ENCODE data around the gene MAN2B2. TPM values are rescaled to one million over a fixed set of nuclear protein-coding genes. Genes with fewer than 3 reads are reported as not detected.

The MAN2B2 gene
- total and polyA plus RNA-seq, 9 of the 15 experiments (the other 6 are each of a cell fraction or from before 2014, with no cell fraction given): 0.21 to 8.8 (median 3.7) TPM

DNA sequence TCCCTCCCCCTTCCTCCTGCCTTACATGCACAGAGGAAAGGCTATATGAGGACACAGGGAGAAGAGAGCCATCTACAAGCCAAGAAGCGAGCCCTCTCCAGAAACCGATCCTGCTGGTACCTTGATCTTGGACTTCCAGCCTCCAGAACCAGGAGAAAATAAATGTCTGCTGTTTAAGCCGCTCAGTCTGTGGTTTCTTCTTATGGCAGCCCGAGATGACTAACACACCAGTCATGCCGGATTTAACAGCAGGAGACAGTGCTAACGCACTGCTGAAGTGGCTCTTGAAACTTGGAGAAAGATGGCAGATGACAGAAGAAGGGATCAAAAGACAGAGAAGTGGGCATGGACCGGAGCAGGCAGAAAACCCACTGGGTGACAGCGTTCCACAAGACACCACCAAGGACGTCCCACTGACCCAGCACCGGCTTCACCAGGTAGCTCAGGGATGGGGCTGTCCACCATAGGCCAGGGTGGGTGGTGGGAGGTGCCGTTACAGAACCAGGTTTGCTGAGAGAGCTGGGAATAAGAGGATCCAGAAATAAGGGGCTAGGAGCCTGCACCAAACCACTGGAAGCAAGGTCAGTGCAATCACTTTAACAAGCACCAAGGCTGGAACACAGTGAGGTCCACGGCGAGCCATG lies 6.2 kb upstream of the MAN2B2 start:
- peak; percentile 26; the same call in 2 of the 3 replicates for ATAC-seq
- peaks cover 6 to 13% of the 10 kb centered on the region in 2 experiments; a peak in 4 of 5 replicates for H3K4me1 ChIP-seq (replicated peaks in 1 of 2; ENCODE audit: control insufficient read depth in 2 of 2, insufficient read depth in 2 of 2, low read length in 2 of 2)
- H2AFZ ChIP-seq (ENCODE audit: low read depth, low read length): no peak overlapping the region
- peaks cover 7 to 59% of the 10 kb centered on the region in 2 experiments for H3K27me3 ChIP-seq (ENCODE audit: control insufficient read depth in 2 of 2, insufficient read depth in 2 of 2, low read length in 2 of 2)
- ChIA-PET CTCF (ENCODE audit: low intra/inter-chr PET ratio) (no interaction called here), POLR2A (interaction anchor here (1.1 kb wide), 1 partner anchor 22 kb away, joined by 3 read pairs; no protein-coding TSS in a partner anchor)
- no peak for FAIRE-seq
- H4K20me1 ChIP-seq (replicated peaks; ENCODE audit: control insufficient read depth, insufficient read depth, low read length): no peaks in the 10 kb centered on the region
- no peak overlapping the region for H3K27ac ChIP-seq (ENCODE audit: extremely low read depth, low read depth, low read length)
- no peak overlapping the region for H3K9ac ChIP-seq (ENCODE audit: insufficient read depth in 1 of 2, low read depth in 2 of 2, low read length in 2 of 2)
- H3K36me3 ChIP-seq (ENCODE audit: control insufficient read depth, insufficient read depth, low read length): no peaks in the 10 kb centered on the region
- peak; percentile 43; the same call in 1 of the 2 replicates for TF ChIP-seq ARID1B (IDR thresholded peaks at IDR 0.05)
- TF ChIP-seq KDM1A (IDR thresholded peaks at IDR 0.05): 0 out of 4 replicates have a peak, but pooled peaks of 1 of the 2 experiments have one; percentile 36
- no peak for TF ChIP-seq OTX1 (CRISPR knock-in tag; IDR thresholded peaks at IDR 0.05)
- peak; percentile 34; the same call in 1 of the 2 replicates for TF ChIP-seq JUND (IDR thresholded peaks at IDR 0.05; ENCODE audit: borderline replicate concordance, low read depth, low read length)
- no peak for TF ChIP-seq JUND (tag; IDR thresholded peaks at IDR 0.05; ENCODE audit: borderline replicate concordance, low read depth, low read length)
- TF ChIP-seq, protein P1, sequence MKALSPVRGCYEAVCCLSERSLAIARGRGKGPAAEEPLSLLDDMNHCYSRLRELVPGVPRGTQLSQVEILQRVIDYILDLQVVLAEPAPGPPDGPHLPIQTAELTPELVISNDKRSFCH (CRISPR knock-in tag; IDR thresholded peaks at IDR 0.05): no peak
- TF ChIP-seq, protein P1 (tag; IDR thresholded peaks at IDR 0.05): no peak
- TF ChIP-seq SMARCE1 (IDR thresholded peaks at IDR 0.05): 0 out of 2 replicates have a peak, but pooled peaks have one; percentile 47
- 0 out of 2 replicates have a peak, but pooled peaks have one; percentile 31 for TF ChIP-seq ZNF444 (CRISPR knock-in tag; IDR thresholded peaks at IDR 0.05)
- 0 out of 2 replicates have a peak, but pooled peaks have one; percentile 15 for TF ChIP-seq JUN (IDR thresholded peaks at IDR 0.05; ENCODE audit: borderline replicate concordance, low read depth, low read length)
- no peak for TF ChIP-seq JUN (CRISPR knock-in tag; IDR thresholded peaks at IDR 0.05; ENCODE audit: borderline replicate concordance)
- peak in 1 of 3 experiments; percentile 17 for TF ChIP-seq YY1 (IDR thresholded peaks at IDR 0.05; ENCODE audit: borderline replicate concordance in 1 of 3, control insufficient read depth in 1 of 3, extremely low read depth in 1 of 3, insufficient read depth in 3 of 3, insufficient read length in 1 of 3, insufficient replicate concordance in 2 of 3, low read depth in 1 of 3, low read length in 2 of 3)
- no peak for TF ChIP-seq XRCC4 (IDR thresholded peaks at IDR 0.05; ENCODE audit: extremely low read depth, insufficient read depth, insufficient read length)
- TF ChIP-seq FOSL1 (tag; conservative IDR thresholded peaks at IDR 0.05): peak; percentile 94
- TF ChIP-seq SMARCA4 (IDR thresholded peaks at IDR 0.05): peak; percentile 41; the same call in 1 of the 2 replicates
- peak; percentile 45; the same call in 1 of the 2 replicates for TF ChIP-seq DPF2 (IDR thresholded peaks at IDR 0.05)
- TF ChIP-seq, protein P2, sequence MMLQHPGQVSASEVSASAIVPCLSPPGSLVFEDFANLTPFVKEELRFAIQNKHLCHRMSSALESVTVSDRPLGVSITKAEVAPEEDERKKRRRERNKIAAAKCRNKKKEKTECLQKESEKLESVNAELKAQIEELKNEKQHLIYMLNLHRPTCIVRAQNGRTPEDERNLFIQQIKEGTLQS (IDR thresholded peaks at IDR 0.05): peak; percentile 37; the same call in 1 of the 2 replicates
- TF ChIP-seq, protein P2 (CRISPR knock-in tag; conservative IDR thresholded peaks at IDR 0.05): no peak
- WGBS (ENCODE audit: insufficient coverage, low coverage, missing lambda C conversion rate): 1% methylated on average over 13 of the region's 13 CpGs
- BruUV-seq (replicated peaks): no TSS peak
- no peak overlapping the region for H3K4me3 ChIP-seq
- H3K9me3 ChIP-seq (replicated peaks; ENCODE audit: control insufficient read depth, insufficient read depth, low read depth, low read length): peaks cover 7% of the 10 kb centered on the region; the same call in 1 of the 2 replicates
- no peaks in the 10 kb centered on the region for H3K9me1 ChIP-seq (ENCODE audit: control insufficient read depth, insufficient read depth, low read length)
- in situ Hi-C loops (cut with MboI): no loop called here
- intact Hi-C loops (cut with micrococcal nuclease): no loop called here
- no peaks in the 10 kb centered on the region for H3K79me2 ChIP-seq (ENCODE audit: control insufficient read depth, insufficient read depth, low read length)
- DNase-seq (ENCODE audit: extremely low read depth in 1 of 4, low spot score in 3 of 4): peak in 1 of 4 experiments; percentile 27
- no peak overlapping the region for H3K4me2 ChIP-seq (ENCODE audit: insufficient read depth, low read length)

Measured in K562 (cell line).